Measurements from ENCODE around the gene RAB6B. TPM values are rescaled to one million over a fixed set of nuclear protein-coding genes. Genes with fewer than 3 reads are reported as not detected.

RAB6B gene
- total RNA-seq, 1 experiment from 2014 or later = 18.0 TPM

- no peak for DNase-seq (ENCODE audit: low spot score)
- ATAC-seq = no peak
- Mint-ChIP-seq H3K36me3 (no peaks in the 10 kb centered on the region), H3K27ac (no peak overlapping the region), H3K4me1 (peaks cover 24% of the 10 kb centered on the region), H3K27me3 (ENCODE audit: low read depth) (no peaks in the 10 kb centered on the region), H3K9me3 (no peaks in the 10 kb centered on the region), H3K4me3 (no peak overlapping the region)
- TF ChIP-seq STAT6 (CRISPR knock-in tag; conservative IDR thresholded peaks at IDR 0.05; ENCODE audit: low read depth) = no peak
- no peak for TF ChIP-seq ZNF512 (CRISPR knock-in tag; IDR thresholded peaks at IDR 0.05; ENCODE audit: borderline replicate concordance)
- TF ChIP-seq ZNF138 (CRISPR knock-in tag; conservative IDR thresholded peaks at IDR 0.05) = no peak
- no peak for TF ChIP-seq ZBTB43 (CRISPR knock-in tag; IDR thresholded peaks at IDR 0.05)
- no peak for TF ChIP-seq E2F5 (CRISPR knock-in tag; IDR thresholded peaks at IDR 0.05)
- no peak for TF ChIP-seq IRF2 (CRISPR knock-in tag; IDR thresholded peaks at IDR 0.05; ENCODE audit: borderline replicate concordance, low read depth)
- no peak for TF ChIP-seq USF1 (CRISPR knock-in tag; IDR thresholded peaks at IDR 0.05)
- no peak for TF ChIP-seq AR (CRISPR knock-in tag; IDR thresholded peaks at IDR 0.05)
- TF ChIP-seq SMAD3 (CRISPR knock-in tag; IDR thresholded peaks at IDR 0.05; ENCODE audit: borderline replicate concordance) = no peak
- no peak for TF ChIP-seq MAX (CRISPR knock-in tag; IDR thresholded peaks at IDR 0.05)
- no peak for TF ChIP-seq ZNF281 (CRISPR knock-in tag; IDR thresholded peaks at IDR 0.05)
- TF ChIP-seq ATF6 (CRISPR knock-in tag; IDR thresholded peaks at IDR 0.05) = no peak
- no peak for TF ChIP-seq ATF2 (CRISPR knock-in tag; IDR thresholded peaks at IDR 0.05; ENCODE audit: borderline replicate concordance, low read depth)
- CTCF ChIA-PET = no interaction called here
- POLR2A ChIA-PET = no interaction called here
Observed at GRCh38 chr3:133853925-133854227, 41.8 kb downstream of the RAB6B start.
